WI38 (cell line): ENCODE measurements around the gene A2ML1.

Experiments
- H3K4me3 ChIP-seq: 2 replicates; pipeline ENCODE4 v1.5.1; 2011; ENCODE audit warnings: low read depth, mild to moderate bottlenecking, control low read depth, low read length
- TF ChIP-seq, protein P1 (sequence below): IDR thresholded peaks from 2 replicates; pipeline ENCODE4 v1.5.1; 2012; ENCODE audit warnings: low read depth, mild to moderate bottlenecking, control low read depth, low read length

The A2ML1 gene

GRCh38 chr12:8827551-8828256 lies 5.3 kb downstream of the A2ML1 start:
- TF ChIP-seq, protein P1, sequence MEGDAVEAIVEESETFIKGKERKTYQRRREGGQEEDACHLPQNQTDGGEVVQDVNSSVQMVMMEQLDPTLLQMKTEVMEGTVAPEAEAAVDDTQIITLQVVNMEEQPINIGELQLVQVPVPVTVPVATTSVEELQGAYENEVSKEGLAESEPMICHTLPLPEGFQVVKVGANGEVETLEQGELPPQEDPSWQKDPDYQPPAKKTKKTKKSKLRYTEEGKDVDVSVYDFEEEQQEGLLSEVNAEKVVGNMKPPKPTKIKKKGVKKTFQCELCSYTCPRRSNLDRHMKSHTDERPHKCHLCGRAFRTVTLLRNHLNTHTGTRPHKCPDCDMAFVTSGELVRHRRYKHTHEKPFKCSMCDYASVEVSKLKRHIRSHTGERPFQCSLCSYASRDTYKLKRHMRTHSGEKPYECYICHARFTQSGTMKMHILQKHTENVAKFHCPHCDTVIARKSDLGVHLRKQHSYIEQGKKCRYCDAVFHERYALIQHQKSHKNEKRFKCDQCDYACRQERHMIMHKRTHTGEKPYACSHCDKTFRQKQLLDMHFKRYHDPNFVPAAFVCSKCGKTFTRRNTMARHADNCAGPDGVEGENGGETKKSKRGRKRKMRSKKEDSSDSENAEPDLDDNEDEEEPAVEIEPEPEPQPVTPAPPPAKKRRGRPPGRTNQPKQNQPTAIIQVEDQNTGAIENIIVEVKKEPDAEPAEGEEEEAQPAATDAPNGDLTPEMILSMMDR = no peak
- H3K4me3 ChIP-seq = no peak overlapping the region

- H3K4me3 ChIP-seq = no peak overlapping the region
- TF ChIP-seq, protein P1 = no peak
These were observed 6.1 kb downstream of the A2ML1 start for GRCh38 chr12:8828257-8829124.

GRCh38 chr12:8829125-8829518 lies 6.7 kb downstream of the A2ML1 start:
- TF ChIP-seq, protein P1 = no peak
- H3K4me3 ChIP-seq = no peak overlapping the region

GRCh38 chr12:8829621-8830020 lies 7.2 kb downstream of the A2ML1 start:
- TF ChIP-seq, protein P1 = no peak

GRCh38 chr12:8831116-8831515 lies 8.7 kb downstream of the A2ML1 start:
- TF ChIP-seq, protein P1 = no peak
- H3K4me3 ChIP-seq = no peak overlapping the region

More at GRCh38 chr12:8829621-8830020, 7.2 kb downstream of the A2ML1 start:
- H3K4me3 ChIP-seq = no peak overlapping the region

GRCh38 chr12:8832500-8832899 lies 10.1 kb downstream of the A2ML1 start:
- H3K4me3 ChIP-seq = no peak overlapping the region
- TF ChIP-seq, protein P1 = no peak

DNA sequence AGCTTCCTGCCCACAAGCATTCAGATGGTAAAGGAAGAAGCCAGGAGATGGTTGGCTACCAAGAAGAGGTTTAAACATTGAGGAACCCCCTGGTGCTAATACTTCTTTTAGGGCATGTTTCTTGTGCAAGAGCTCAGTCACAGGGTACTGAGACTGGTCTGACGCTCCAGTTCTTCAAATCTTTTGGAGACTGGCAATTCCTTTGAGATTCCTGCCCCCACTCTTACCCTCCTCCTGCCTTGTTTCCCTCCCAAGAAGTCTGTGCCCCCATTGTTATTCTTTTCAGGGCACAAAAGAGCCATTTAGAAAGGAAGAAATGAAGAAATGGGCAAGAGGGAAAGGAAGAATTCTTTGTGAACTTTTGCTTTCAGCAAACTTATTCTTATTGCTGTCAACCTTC lies 11.8 kb downstream of the A2ML1 start:
- no peak overlapping the region for H3K4me3 ChIP-seq
- TF ChIP-seq, protein P1 = no peak
